ENCODE measurements around the gene RPS25. TPM values are rescaled to one million over a fixed set of nuclear protein-coding genes. Genes with fewer than 3 reads are reported as not detected.
"Not testable (repeated sequence)": the region's sequence is repeated elsewhere in the genome, so short reads cannot be mapped to it uniquely, and the experiment has no call there.

The RPS25 gene
- total RNA-seq, 1 experiment from 2014 or later, result 1,176 TPM

GRCh38 chr11:118971646-118972045 is 46.5 kb downstream of the RPS25 start, which contains the start of gene FOXR1:
Gene FOXR1 (plus strand): TSS chr11:118971761. CDS start chr11:118971932, 171 bp downstream.
- CTCF ChIA-PET, result interaction anchor here (0.6 kb wide), 1 partner anchor 126 kb away, joined by 9 read pairs; no protein-coding TSS in a partner anchor
- POLR2A ChIA-PET (ENCODE audit: low non-redundant PET), result no interaction called here
- no TSS peak for BruUV-seq (replicated peaks)

GRCh38 chr11:118969508-118969907 is 48.6 kb downstream of the RPS25 start:
- DNase-seq (ENCODE audit: low spot score); H3K36me3 ChIP-seq (ENCODE audit: insufficient read depth, low read length, poor library complexity, severe bottlenecking); intact Hi-C loops (cut with micrococcal nuclease; ENCODE audit: unreplicated experiment); BruUV-seq (replicated peaks); H3K27ac ChIP-seq (ENCODE audit: low read depth, low read length, poor library complexity, severe bottlenecking); H3K9me3 ChIP-seq (ENCODE audit: low read depth, low read length, poor library complexity, severe bottlenecking); POLR2A ChIA-PET (ENCODE audit: low non-redundant PET); H3K4me1 ChIP-seq (ENCODE audit: insufficient read depth, low read length, poor library complexity, severe bottlenecking); H3K27me3 ChIP-seq (replicated peaks; ENCODE audit: insufficient read depth, low read depth, low read length, poor library complexity); H3K4me3 ChIP-seq (ENCODE audit: low read depth, low read length, poor library complexity, severe bottlenecking): not testable (repeated sequence)
- CTCF ChIA-PET, result interaction anchor here (0.7 kb wide), 1 partner anchor 60 kb away, joined by 3 read pairs; no protein-coding TSS in a partner anchor

More at GRCh38 chr11:118971646-118972045, 46.5 kb downstream of the RPS25 start, which contains the start of gene FOXR1:
- no peak for TF ChIP-seq CTCF (conservative IDR thresholded peaks at IDR 0.05; ENCODE audit: low read depth, low read length)
- no peak for TF ChIP-seq EZH2 (IDR thresholded peaks at IDR 0.05; ENCODE audit: borderline replicate concordance, low read depth, low read length, poor library complexity, severe bottlenecking)
- Histone ChIP-seq H3K27ac (ENCODE audit: low read depth, low read length, poor library complexity, severe bottlenecking) (no peak within 1 kb of the TSS), H3K9me3 (ENCODE audit: low read depth, low read length, poor library complexity, severe bottlenecking) (no peaks in the 10 kb centered on the region), H3K36me3 (ENCODE audit: insufficient read depth, low read length, poor library complexity, severe bottlenecking) (no peaks in the 10 kb centered on the region), H3K27me3 (replicated peaks; ENCODE audit: insufficient read depth, low read depth, low read length, poor library complexity) (no peaks in the 10 kb centered on the region), H3K4me1 (ENCODE audit: insufficient read depth, low read length, poor library complexity, severe bottlenecking) (no peaks in the 10 kb centered on the region), H3K4me3 (ENCODE audit: low read depth, low read length, poor library complexity, severe bottlenecking) (no peak within 1 kb of the TSS)
- intact Hi-C loops (cut with micrococcal nuclease; ENCODE audit: unreplicated experiment), result no loop called here
- DNase-seq (ENCODE audit: low spot score), result no peak

Small RNA genes within 50 kb of the gene (microRNA-seq; reads per million reads assigned to microRNA genes)
- gene MIR3656, result not detected

Other genes with a start within 250 kb of the RPS25 start
- 193 and 229 TPM in 2 replicates for gene DDX6, start 227.2 kb downstream of the RPS25 start, total RNA-seq (2021)
- gene CXCR5, start 134.5 kb downstream of the RPS25 start, total RNA-seq (2021), result not detected in 2 replicates
- gene BCL9L, start 92.4 kb downstream of the RPS25 start, total RNA-seq (2021), result 49.9 and 64.0 TPM in 2 replicates
- gene UPK2, start 62.0 kb downstream of the RPS25 start, total RNA-seq (2021), result not detected in 2 replicates
- not detected in 2 replicates for gene FOXR1, start 46.6 kb downstream of the RPS25 start, total RNA-seq (2021)
- 56.7 and 57.4 TPM in 2 replicates for gene CENATAC, start 20.2 kb downstream of the RPS25 start, total RNA-seq (2021)
- 73.0 and 81.2 TPM in 2 replicates for gene TRAPPC4, start 423 bp upstream of the RPS25 start, total RNA-seq (2021)
- 49.3 and 54.6 TPM in 2 replicates for gene SLC37A4, start 12.5 kb upstream of the RPS25 start, total RNA-seq (2021)
- gene HYOU1, start 38.9 kb upstream of the RPS25 start, total RNA-seq (2021), result 315 and 328 TPM in 2 replicates
- 26.7 and 32.4 TPM in 2 replicates for gene VPS11, start 49.5 kb upstream of the RPS25 start, total RNA-seq (2021)
- 72.5 and 80.6 TPM in 2 replicates for gene HMBS, start 66.5 kb upstream of the RPS25 start, total RNA-seq (2021)
- gene DPAGT1, start 83.5 kb upstream of the RPS25 start, total RNA-seq (2021), result 102 and 115 TPM in 2 replicates
- gene C2CD2L, start 89.0 kb upstream of the RPS25 start, total RNA-seq (2021), result 17.1 and 17.8 TPM in 2 replicates
- gene HINFP, start 103.2 kb upstream of the RPS25 start, total RNA-seq (2021), result 31.7 and 31.9 TPM in 2 replicates
- gene ABCG4, start 130.7 kb upstream of the RPS25 start, total RNA-seq (2021), result 0.33 TPM in 1 of 2 replicates, not detected in the other
- gene NLRX1, start 150.4 kb upstream of the RPS25 start, total RNA-seq (2021), result 1.4 and 2.7 TPM in 2 replicates
- gene NHERF4, start 167.1 kb upstream of the RPS25 start, total RNA-seq (2021), result not detected in 2 replicates
- 39.9 and 40.7 TPM in 2 replicates for gene CBL, start 188.0 kb upstream of the RPS25 start, total RNA-seq (2021)

All from A673 (cell line).